GM20000 (cell line): ENCODE data around the gene IPO11.

ENCODE experiments used
- DNase-seq: peaks from one replicate; pipeline ENCODE4 v3.0.0; 2012; ENCODE audit warnings: low spot score
- TF ChIP-seq, protein P1 (sequence below): IDR thresholded peaks from 2 replicates; pipeline ENCODE4 v1.5.1; 2012; ENCODE audit warnings: mild to moderate bottlenecking, control low read depth; ENCODE audit errors: extremely low read depth, missing control alignments

IPO11 gene

DNA sequence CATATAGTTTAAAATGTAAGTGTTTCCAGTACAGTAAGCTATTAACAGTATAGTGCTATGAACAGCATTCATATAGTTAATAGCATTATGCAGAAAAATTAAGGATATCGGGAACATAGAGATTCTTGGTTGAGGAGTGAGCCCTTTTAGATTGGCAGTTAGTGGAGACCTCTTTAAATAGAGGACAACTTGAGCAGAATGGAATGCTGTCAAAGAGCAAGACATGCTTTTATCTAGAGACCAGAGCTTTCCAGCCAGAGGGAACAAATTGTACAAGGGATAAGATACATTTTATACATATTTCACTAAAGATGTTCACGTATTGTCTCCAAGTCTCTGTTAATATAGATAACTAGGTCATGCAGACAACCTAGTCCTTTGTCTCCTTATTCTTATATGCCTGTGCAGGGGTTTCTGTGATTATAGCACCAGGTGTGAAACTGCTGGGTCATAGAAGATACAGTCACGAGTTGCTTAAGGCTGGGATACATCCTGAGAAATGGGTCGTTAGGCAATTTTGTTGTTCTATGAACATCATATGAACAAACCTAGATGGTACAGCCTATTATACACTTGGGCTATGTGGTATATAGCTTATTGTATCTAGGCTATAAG lies 6.0 kb downstream of the IPO11 start:
- no peak for DNase-seq
- TF ChIP-seq, protein P1, sequence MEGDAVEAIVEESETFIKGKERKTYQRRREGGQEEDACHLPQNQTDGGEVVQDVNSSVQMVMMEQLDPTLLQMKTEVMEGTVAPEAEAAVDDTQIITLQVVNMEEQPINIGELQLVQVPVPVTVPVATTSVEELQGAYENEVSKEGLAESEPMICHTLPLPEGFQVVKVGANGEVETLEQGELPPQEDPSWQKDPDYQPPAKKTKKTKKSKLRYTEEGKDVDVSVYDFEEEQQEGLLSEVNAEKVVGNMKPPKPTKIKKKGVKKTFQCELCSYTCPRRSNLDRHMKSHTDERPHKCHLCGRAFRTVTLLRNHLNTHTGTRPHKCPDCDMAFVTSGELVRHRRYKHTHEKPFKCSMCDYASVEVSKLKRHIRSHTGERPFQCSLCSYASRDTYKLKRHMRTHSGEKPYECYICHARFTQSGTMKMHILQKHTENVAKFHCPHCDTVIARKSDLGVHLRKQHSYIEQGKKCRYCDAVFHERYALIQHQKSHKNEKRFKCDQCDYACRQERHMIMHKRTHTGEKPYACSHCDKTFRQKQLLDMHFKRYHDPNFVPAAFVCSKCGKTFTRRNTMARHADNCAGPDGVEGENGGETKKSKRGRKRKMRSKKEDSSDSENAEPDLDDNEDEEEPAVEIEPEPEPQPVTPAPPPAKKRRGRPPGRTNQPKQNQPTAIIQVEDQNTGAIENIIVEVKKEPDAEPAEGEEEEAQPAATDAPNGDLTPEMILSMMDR: no peak

DNA sequence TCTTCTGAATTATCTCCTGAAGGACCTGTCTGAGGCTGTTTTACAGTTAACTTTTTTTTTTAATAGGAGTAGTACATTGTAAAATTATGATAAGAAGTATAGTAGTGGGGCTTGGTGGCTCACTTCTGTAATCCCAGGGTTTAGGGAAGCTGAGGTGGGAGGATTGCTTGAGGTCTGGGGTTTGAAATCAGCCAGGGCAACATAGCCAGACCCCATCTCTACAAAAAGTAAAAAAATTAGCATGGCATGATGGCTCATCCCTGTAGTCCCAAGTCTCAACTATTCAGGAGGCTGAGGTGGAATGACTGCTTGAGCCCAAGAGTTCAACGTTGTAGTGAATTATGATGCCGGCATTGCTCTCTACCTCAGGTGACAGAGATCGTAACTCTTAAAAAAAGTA lies 7.0 kb downstream of the IPO11 start:
- TF ChIP-seq, protein P1: no peak
- DNase-seq: no peak

DNA sequence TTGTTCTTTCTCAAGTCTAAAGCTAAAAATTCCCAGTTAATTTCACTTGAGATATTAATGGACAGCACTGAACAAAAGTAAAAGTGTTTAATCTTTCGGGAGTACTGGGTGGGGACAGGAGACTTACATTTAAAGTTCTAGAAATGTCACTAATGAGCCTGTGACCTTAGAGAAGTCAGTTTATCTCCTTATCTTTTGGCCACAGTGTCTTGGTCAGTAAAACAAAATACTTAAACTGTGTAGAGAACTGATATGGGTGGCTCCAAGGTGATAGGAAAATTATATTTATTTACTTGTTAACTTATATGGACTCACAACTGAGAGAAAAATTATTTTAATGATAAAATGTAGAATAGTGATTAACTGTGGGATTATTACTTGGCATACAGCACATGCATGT lies 8.9 kb downstream of the IPO11 start:
- TF ChIP-seq, protein P1: no peak
- no peak for DNase-seq

DNA sequence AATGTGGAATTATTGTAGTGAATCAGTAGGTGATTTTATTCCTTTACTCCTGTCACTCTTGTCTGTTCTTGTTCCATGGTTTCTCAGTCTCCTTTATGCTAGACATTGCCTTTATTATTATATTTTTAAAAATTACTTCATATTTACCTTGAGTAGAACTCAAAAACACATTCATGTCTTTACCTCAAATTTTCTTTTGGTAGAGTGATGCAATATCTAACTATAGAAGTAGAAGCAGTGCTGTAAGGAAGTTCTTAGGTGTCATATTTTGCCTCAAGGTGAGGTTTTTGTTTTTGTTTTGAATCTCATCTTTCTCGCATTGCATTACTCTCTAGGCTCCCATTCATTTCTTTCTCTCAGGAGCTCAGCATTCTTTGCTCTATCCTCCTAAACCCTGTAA lies 12.2 kb downstream of the IPO11 start:
- no peak for DNase-seq
- TF ChIP-seq, protein P1: no peak

DNA sequence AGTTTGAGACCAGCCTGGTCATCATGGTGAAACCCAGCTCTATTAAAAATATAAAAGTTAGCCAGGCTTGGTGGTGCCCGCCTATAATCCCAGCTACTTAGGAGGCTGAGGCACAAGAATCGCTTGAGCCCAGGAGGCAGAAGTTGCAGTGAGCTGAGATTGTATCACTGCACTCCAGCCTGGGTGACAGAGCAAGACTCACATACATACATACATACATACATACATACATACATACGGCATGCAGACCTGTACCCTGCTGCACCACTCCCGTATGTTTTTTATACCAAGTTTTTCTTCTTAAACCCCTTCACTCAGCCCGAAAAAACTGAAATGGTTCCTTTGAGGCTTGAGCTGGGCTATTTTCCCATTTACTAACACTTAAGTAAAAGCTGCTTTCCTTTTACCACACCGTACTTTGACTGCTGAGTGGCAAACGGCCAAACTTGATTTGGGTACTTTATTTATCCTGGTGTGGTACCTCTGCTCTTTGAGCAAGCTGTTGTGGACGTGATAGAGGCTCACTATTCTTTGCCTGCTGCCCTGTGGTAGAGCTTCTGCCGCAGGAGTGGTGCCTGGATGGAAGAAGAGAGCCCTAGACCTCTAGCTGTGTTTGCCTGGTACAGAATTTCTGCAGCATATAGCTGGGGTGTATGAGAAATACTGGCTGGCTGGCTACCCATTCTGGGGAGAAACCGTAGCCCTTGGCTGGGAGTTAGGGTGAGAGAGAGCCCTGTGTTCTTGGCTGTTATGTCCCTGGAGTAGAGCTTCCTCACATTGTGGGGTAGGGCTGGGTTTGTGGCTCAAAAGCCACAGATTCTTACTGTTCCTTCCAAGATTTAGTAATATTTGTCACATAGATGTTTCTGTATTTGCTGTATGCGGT lies 19.4 kb downstream of the IPO11 start:
- TF ChIP-seq, protein P1: no peak
- DNase-seq: no peak

DNA sequence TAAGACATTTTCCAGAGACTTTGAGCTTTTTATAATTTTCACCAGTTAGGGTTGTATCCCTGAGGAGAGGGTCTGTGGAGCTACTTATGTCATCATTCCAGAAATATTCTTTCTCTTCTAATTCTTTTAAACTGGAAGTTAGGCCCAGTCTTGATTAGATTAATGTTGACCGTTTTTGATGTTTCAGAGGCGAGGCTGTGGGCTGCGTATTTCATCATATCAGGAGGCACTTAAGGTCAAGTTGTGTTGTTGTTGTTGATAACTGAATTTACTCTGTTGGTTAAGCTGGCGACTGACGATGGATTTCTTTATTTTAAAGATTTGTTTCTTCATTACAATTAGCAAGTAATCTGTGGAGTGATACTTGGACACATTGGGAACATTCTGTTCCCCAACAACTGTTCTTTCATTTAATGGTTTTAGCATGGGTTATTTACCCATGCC lies 20.1 kb downstream of the IPO11 start:
- no peak for DNase-seq
- TF ChIP-seq, protein P1: no peak

DNA sequence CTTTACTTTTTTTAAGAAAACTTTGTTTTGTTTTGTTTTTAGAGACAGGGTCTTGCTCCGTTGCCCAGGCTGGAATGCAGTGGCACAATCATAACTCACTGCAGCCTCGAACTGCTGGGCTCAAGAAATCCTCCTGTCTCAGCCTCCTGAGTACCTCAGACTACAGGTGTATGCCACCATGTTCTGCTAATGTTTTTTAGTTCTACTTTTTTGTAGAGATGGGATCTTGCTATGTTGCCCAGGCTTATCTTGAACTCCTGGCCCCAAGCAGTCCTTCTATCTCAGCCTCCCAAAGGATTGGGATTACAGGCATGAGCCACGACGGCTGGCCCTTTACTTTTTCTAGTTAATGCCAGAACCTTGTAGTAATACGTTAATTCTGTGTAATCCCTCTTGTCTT lies 36.0 kb downstream of the IPO11 start:
- TF ChIP-seq, protein P1: no peak
- no peak for DNase-seq
